Neuronal stem cell (in vitro differentiated cells): ENCODE data around the gene ABI3. TPM values are rescaled to one million over a fixed set of nuclear protein-coding genes. Genes with fewer than 3 reads are reported as not detected.

Source experiments
- DNase-seq: peaks from one replicate; pipeline ENCODE4 v3.0.0-alpha.2; 2013; ENCODE audit warnings: low spot score
- H2AFZ ChIP-seq: one replicate; pipeline ENCODE4 v1.6.1; 2013; ENCODE audit warnings: mild to moderate bottlenecking, low read length, inconsistent platforms
- H2AK5ac ChIP-seq: 2 replicates; pipeline ENCODE4 v1.6.1; 2013; ENCODE audit warnings: low read depth, mild to moderate bottlenecking, inconsistent platforms, low read length, moderate library complexity, mixed read lengths
- H2BK120ac ChIP-seq: 2 replicates; pipeline ENCODE4 v1.6.1; 2013; ENCODE audit warnings: low read depth, mild to moderate bottlenecking, inconsistent platforms, low read length, moderate library complexity, mixed read lengths
- H2BK12ac ChIP-seq: one replicate; pipeline ENCODE4 v1.6.1; 2013; ENCODE audit warnings: low read length, inconsistent platforms
- H2BK15ac ChIP-seq: 2 replicates; pipeline ENCODE4 v1.6.1; 2013; ENCODE audit warnings: mild to moderate bottlenecking, low read length, inconsistent platforms, mixed read lengths
- H2BK5ac ChIP-seq: one replicate; pipeline ENCODE4 v1.6.1; 2013; ENCODE audit warnings: inconsistent platforms, mild to moderate bottlenecking, low read length, moderate library complexity
- H3K14ac ChIP-seq: one replicate; pipeline ENCODE4 v1.6.1; 2013; ENCODE audit warnings: low read length, inconsistent platforms
- H3K18ac ChIP-seq: 2 replicates; pipeline ENCODE4 v1.6.1; 2013; ENCODE audit warnings: low read length, inconsistent platforms
- H3K23ac ChIP-seq: 2 replicates; pipeline ENCODE4 v1.6.1; 2013; ENCODE audit warnings: low read depth, mild to moderate bottlenecking, mixed read lengths, low read length, inconsistent platforms; ENCODE audit not compliant: poor library complexity
- H3K27ac ChIP-seq: replicated peaks from 3 replicates; pipeline ENCODE4 v1.5.1; 2013; ENCODE audit warnings: low read length, inconsistent platforms
- H3K27me3 ChIP-seq, 3 experiments: 2 replicates each; pipeline ENCODE4 v1.6.1; 2013; ENCODE audit warnings: low read length in 3 of 3, mild to moderate bottlenecking in 2 of 3, inconsistent platforms in 1 of 3, low read depth in 1 of 3, mixed read lengths in 1 of 3, moderate library complexity in 1 of 3; ENCODE audit not compliant: control insufficient read depth in 3 of 3, insufficient read depth in 3 of 3
- H3K36me3 ChIP-seq, 2 donors: replicated peaks in 1 of 2; 2 replicates each; pipeline ENCODE4 v1.6.1; 2013; ENCODE audit warnings: low read length in 2 of 2; ENCODE audit not compliant: control insufficient read depth in 2 of 2, insufficient read depth in 2 of 2
- H3K4ac ChIP-seq: 2 replicates; pipeline ENCODE4 v1.6.1; 2013; ENCODE audit warnings: inconsistent platforms, mild to moderate bottlenecking, low read length, moderate library complexity
- H3K4me1 ChIP-seq, 2 donors: 1 replicate in 1 of 2; 2 replicates in 1 of 2; pipeline ENCODE4 v1.6.1; 2013; ENCODE audit warnings: low read length in 2 of 2, low read depth in 1 of 2; ENCODE audit not compliant: control insufficient read depth in 2 of 2, insufficient read depth in 1 of 2
- H3K4me2 ChIP-seq: one replicate; pipeline ENCODE4 v1.6.1; 2013; ENCODE audit warnings: mild to moderate bottlenecking, low read length, inconsistent platforms; ENCODE audit not compliant: insufficient read depth, poor library complexity, severe bottlenecking
- H3K4me3 ChIP-seq, 2 donors: 2 replicates each; pipeline ENCODE4 v1.5.1; 2013; ENCODE audit warnings: low read length in 2 of 2, mild to moderate bottlenecking in 2 of 2, inconsistent platforms in 1 of 2, moderate library complexity in 1 of 2
- H3K79me1 ChIP-seq: one replicate; pipeline ENCODE4 v1.6.1; 2013; ENCODE audit warnings: low read depth, mild to moderate bottlenecking, inconsistent platforms, low read length, moderate library complexity
- H3K9ac ChIP-seq: one replicate; pipeline ENCODE4 v1.6.1; 2013; ENCODE audit warnings: mild to moderate bottlenecking, low read depth, low read length, inconsistent platforms; ENCODE audit not compliant: poor library complexity
- H3K9me3 ChIP-seq, 2 donors: replicated peaks in 1 of 2; 2 replicates each; pipeline versions ENCODE3 to v1.6.1; 2013; ENCODE audit warnings: low read length in 2 of 2, mild to moderate bottlenecking in 2 of 2, inconsistent platforms in 1 of 2, low read depth in 1 of 2, mixed read lengths in 1 of 2, moderate library complexity in 1 of 2; ENCODE audit not compliant: control insufficient read depth in 2 of 2, insufficient read depth in 1 of 2
- H4K8ac ChIP-seq: one replicate; pipeline ENCODE4 v1.6.1; 2013; ENCODE audit warnings: low read depth, mild to moderate bottlenecking, inconsistent platforms, low read length, moderate library complexity
- H4K91ac ChIP-seq: one replicate; pipeline ENCODE4 v1.6.1; 2013; ENCODE audit warnings: low read length, low read depth, mild to moderate bottlenecking, inconsistent platforms; ENCODE audit not compliant: poor library complexity
- WGBS, 2 donors: extraction: QIAGEN DNeasy Blood & Tissue Kit; methylation state at CpG; one replicate each; pipeline ENCODE4 v1.1.7; 2013; ENCODE audit warnings: missing lambda C conversion rate in 2 of 2, mixed read lengths in 1 of 2; ENCODE audit not compliant: insufficient read length in 2 of 2, insufficient replicate concordance in 1 of 2; ENCODE audit errors: extremely low coverage in 2 of 2; 5-methylcytosine and 5-hydroxymethylcytosine counted together
- polyA plus RNA-seq, 2 experiments: library from polyadenylated mRNA; stranded (reverse); fragments of 200-250 nt; gene quantifications; one replicate each; pipeline ENCODE4 v1.2.3, GENCODE V29; 2013

Gene ABI3
- 0.22 TPM for polyA plus RNA-seq (2013, experiment 1 of 2)
- 0.22 TPM for polyA plus RNA-seq (2013, experiment 2 of 2)

GRCh38 chr17:49210158-49211029, at the start of gene ABI3, which contains the start of gene GNGT2:
Gene ABI3 (plus strand): TSS chr17:49210707. CDS start chr17:49210725, 18 bp downstream.
Gene GNGT2 (minus strand): TSS chr17:49210574. CDS start chr17:49207422, 3,152 bp downstream.
- Histone ChIP-seq H3K36me3 (no peaks in the 10 kb centered on the region), H3K27me3 (peaks cover 0 to 51% (median 0%) of the 10 kb centered on the region in 3 experiments), H3K4ac (no peak within 1 kb of the TSS), H3K23ac (no peak within 1 kb of the TSS), H2AFZ (peak within 1 kb of the TSS; percentile 84), H2BK15ac (no peak within 1 kb of the TSS), H2BK120ac (peak within 1 kb of the TSS; percentile 72), H4K8ac (peak within 1 kb of the TSS; percentile 23), H4K91ac (no peak within 1 kb of the TSS), H3K18ac (peak within 1 kb of the TSS; percentile 78), H3K14ac (peak within 1 kb of the TSS; percentile 63), H3K4me2 (no peak within 1 kb of the TSS), H3K4me1 (peaks cover 0 to 13% of the 10 kb centered on the region in 2 donors), H3K9ac (no peak within 1 kb of the TSS), H3K79me1 (no peaks in the 10 kb centered on the region), H2AK5ac (no peak within 1 kb of the TSS), H2BK12ac (peak within 1 kb of the TSS; percentile 10), H3K27ac (no peak within 1 kb of the TSS), H2BK5ac (no peak within 1 kb of the TSS), H3K9me3 (no peaks in the 10 kb centered on the region), H3K4me3 (no peak within 1 kb of the TSS)
- no CpG with 5 or more reads among the region's 22 CpGs for WGBS, 2 donors
- no peak for DNase-seq

GRCh38 chr17:49162866-49163265, 47.6 kb upstream of the ABI3 start:
- Histone ChIP-seq H3K9ac (no peak overlapping the region), H3K4me2 (no peak overlapping the region), H2AFZ (no peak overlapping the region), H3K36me3 (no peaks in the 10 kb centered on the region), H3K4me1 (peaks cover 0 to 4% of the 10 kb centered on the region in 2 donors), H3K9me3 (no peaks in the 10 kb centered on the region), H3K27me3 (peaks cover 0 to 14% (median 0%) of the 10 kb centered on the region in 3 experiments), H4K8ac (no peak overlapping the region), H3K27ac (no peak overlapping the region), H4K91ac (no peak overlapping the region), H3K4ac (no peak overlapping the region), H2BK120ac (no peak overlapping the region), H2AK5ac (no peak overlapping the region), H3K14ac (no peak overlapping the region), H2BK15ac (no peak overlapping the region), H2BK12ac (no peak overlapping the region), H2BK5ac (no peak overlapping the region), H3K18ac (no peak overlapping the region), H3K4me3 (no peak overlapping the region), H3K79me1 (no peaks in the 10 kb centered on the region), H3K23ac (no peak overlapping the region)
- DNase-seq = no peak
- WGBS, 2 donors = no CpG with 5 or more reads among the region's 4 CpGs

GRCh38 chr17:49165143-49165542, 45.4 kb upstream of the ABI3 start:
- H3K4ac ChIP-seq = no peak overlapping the region

GRCh38 chr17:49168706-49169105, 41.8 kb upstream of the ABI3 start:
- Histone ChIP-seq H4K91ac (no peak overlapping the region), H3K14ac (no peak overlapping the region), H3K4me2 (no peak overlapping the region), H2BK5ac (no peak overlapping the region), H3K27me3 (peaks cover 0 to 11% (median 0%) of the 10 kb centered on the region in 3 experiments), H2BK15ac (no peak overlapping the region), H4K8ac (no peak overlapping the region), H3K18ac (peak overlapping the region; percentile 32), H3K4me3 (no peak overlapping the region), H3K36me3 (no peaks in the 10 kb centered on the region), H3K79me1 (no peaks in the 10 kb centered on the region), H3K4ac (no peak overlapping the region), H2AK5ac (no peak overlapping the region), H2AFZ (no peak overlapping the region), H3K4me1 (no peaks in the 10 kb centered on the region), H3K9ac (no peak overlapping the region), H3K23ac (no peak overlapping the region), H2BK120ac (no peak overlapping the region), H3K27ac (no peak overlapping the region), H2BK12ac (no peak overlapping the region), H3K9me3 (peaks cover 0 to 2% of the 10 kb centered on the region in 2 donors)
- WGBS, 2 donors = no CpG with 5 or more reads among the region's 9 CpGs
- no peak for DNase-seq

More at GRCh38 chr17:49165143-49165542, 45.4 kb upstream of the ABI3 start:
- H4K8ac ChIP-seq = no peak overlapping the region
- H3K27me3 ChIP-seq = peaks cover 0 to 15% (median 0%) of the 10 kb centered on the region in 3 experiments
- H3K4me2 ChIP-seq = no peak overlapping the region
- no peak overlapping the region for H2BK15ac ChIP-seq
- H4K91ac ChIP-seq = no peak overlapping the region
- no peaks in the 10 kb centered on the region for H3K36me3 ChIP-seq
- H2BK5ac ChIP-seq = no peak overlapping the region
- no peaks in the 10 kb centered on the region for H3K4me1 ChIP-seq
- no peak overlapping the region for H3K23ac ChIP-seq
- no peak overlapping the region for H2AK5ac ChIP-seq
- no CpG with 5 or more reads among the region's 2 CpGs for WGBS, 2 donors
- H2AFZ ChIP-seq = no peak overlapping the region
- no peak overlapping the region for H2BK12ac ChIP-seq
- no peak overlapping the region for H3K18ac ChIP-seq
- H3K27ac ChIP-seq = no peak overlapping the region
- H3K14ac ChIP-seq = no peak overlapping the region
- no peak overlapping the region for H3K9ac ChIP-seq
- no peak for DNase-seq
- H2BK120ac ChIP-seq = no peak overlapping the region
- no peaks in the 10 kb centered on the region for H3K79me1 ChIP-seq
- H3K9me3 ChIP-seq = peaks cover 0 to under 1% of the 10 kb centered on the region in 2 donors
- H3K4me3 ChIP-seq = no peak overlapping the region
